GM23248 (cell line): ENCODE results near the gene INCENP. TPM values are rescaled to one million over a fixed set of nuclear protein-coding genes. Genes with fewer than 3 reads are reported as not detected.

Experiments
- DNase-seq: peaks from one replicate; pipeline ENCODE4 v3.0.0-alpha.2; 2015
- H2AFZ ChIP-seq: fragments of 200-600 bp; sonication (generic); 2 replicates; pipeline ENCODE4 v1.6.1; 2016; ENCODE audit warnings: antibody characterized with exemption
- H3F3A ChIP-seq: fragments of 200-600 bp; sonication (generic); 2 replicates; pipeline ENCODE4 v1.6.1; 2016; ENCODE audit warnings: mild to moderate bottlenecking, antibody characterized with exemption, mixed run types; ENCODE audit not compliant: insufficient read depth
- H3K27ac ChIP-seq: fragments of 200-600 bp; sonication (generic); 2 replicates; pipeline ENCODE4 v1.5.1; 2016; ENCODE audit warnings: mild to moderate bottlenecking
- H3K27me3 ChIP-seq: fragments of 200-600 bp; sonication (generic); replicated peaks from 2 replicates; pipeline ENCODE4 v1.6.1; 2016; ENCODE audit warnings: mild to moderate bottlenecking; ENCODE audit not compliant: insufficient read depth
- H3K36me3 ChIP-seq: fragments of 200-600 bp; sonication (generic); 2 replicates; pipeline ENCODE4 v1.6.1; 2016; ENCODE audit warnings: low read depth, mild to moderate bottlenecking
- H3K4me1 ChIP-seq: fragments of 200-600 bp; sonication (generic); 2 replicates; pipeline ENCODE4 v1.6.1; 2016; ENCODE audit warnings: mild to moderate bottlenecking; ENCODE audit not compliant: insufficient read depth
- H3K4me2 ChIP-seq: fragments of 200-600 bp; sonication (generic); one replicate; pipeline ENCODE4 v1.6.1; 2016; ENCODE audit warnings: mild to moderate bottlenecking; ENCODE audit not compliant: unreplicated experiment
- H3K4me3 ChIP-seq: fragments of 200-600 bp; sonication (generic); 2 replicates; pipeline ENCODE4 v1.5.1; 2016; ENCODE audit warnings: mild to moderate bottlenecking
- H3K79me2 ChIP-seq: fragments of 200-600 bp; sonication (generic); 2 replicates; pipeline ENCODE4 v1.6.1; 2016; ENCODE audit warnings: mild to moderate bottlenecking; ENCODE audit not compliant: insufficient read depth
- H3K9ac ChIP-seq: fragments of 200-600 bp; sonication (generic); 2 replicates; pipeline ENCODE4 v1.6.1; 2016; ENCODE audit warnings: mild to moderate bottlenecking
- H3K9me2 ChIP-seq: fragments of 200-600 bp; sonication (generic); 2 replicates; pipeline ENCODE4 v1.6.1; 2016; ENCODE audit warnings: mixed run types, mild to moderate bottlenecking, moderate library complexity; ENCODE audit not compliant: insufficient read depth
- H3K9me3 ChIP-seq: fragments of 200-600 bp; sonication (generic); one replicate; pipeline ENCODE4 v1.6.1; 2017; ENCODE audit warnings: low read depth
- H4K20me1 ChIP-seq: fragments of 200-600 bp; sonication (generic); 2 replicates; pipeline ENCODE4 v1.6.0; 2016; ENCODE audit not compliant: insufficient read depth
- EZH2 ChIP-seq: fragments of 200-600 bp; sonication (generic); IDR thresholded peaks from 2 replicates; pipeline ENCODE4 v1.6.1; 2018; ENCODE audit warnings: antibody characterized with exemption, mild to moderate bottlenecking; ENCODE audit not compliant: insufficient read depth, poor library complexity, severe bottlenecking
- EZH2phosphoT487 ChIP-seq: fragments of 200-600 bp; sonication (generic); IDR thresholded peaks from 2 replicates; pipeline ENCODE4 v1.6.1; 2018; ENCODE audit warnings: antibody characterized with exemption, moderate library complexity, mild to moderate bottlenecking, low read depth; ENCODE audit not compliant: insufficient read depth
- WGBS, 2 experiments: methylation state at CpG; one replicate each; pipeline ENCODE4 v1.1.6; 2015 to 2017; ENCODE audit warnings: low lambda C conversion rate in 2 of 2, low coverage in 1 of 2; ENCODE audit errors: missing lambda C conversion rate in 2 of 2; 5-methylcytosine and 5-hydroxymethylcytosine counted together
- in situ Hi-C: fragments of 300-500 bp; cut with MboI; formaldehyde crosslinking; loops from 2 replicates; pipeline ENCODE4 v1.15.0; 2020
- polyA plus RNA-seq: library from polyadenylated mRNA; unstranded; fragments of >200 nt; fragmentation: Nextera tagmentation; extraction: Ambion mirVana; gene quantifications from 2 replicates; pipeline ENCODE4 v1.2.1, GENCODE V29; 2016
- total RNA-seq: library from RNA; depleted of rRNA; stranded (reverse); fragments of >200 nt; shearing (Covaris generic); gene quantifications from 2 replicates; pipeline ENCODE4 v1.2.3, GENCODE V29; 2014

INCENP gene
- total and polyA plus RNA-seq, 2 experiments from 2014 or later, result 5.1 to 16.0 TPM

DNA sequence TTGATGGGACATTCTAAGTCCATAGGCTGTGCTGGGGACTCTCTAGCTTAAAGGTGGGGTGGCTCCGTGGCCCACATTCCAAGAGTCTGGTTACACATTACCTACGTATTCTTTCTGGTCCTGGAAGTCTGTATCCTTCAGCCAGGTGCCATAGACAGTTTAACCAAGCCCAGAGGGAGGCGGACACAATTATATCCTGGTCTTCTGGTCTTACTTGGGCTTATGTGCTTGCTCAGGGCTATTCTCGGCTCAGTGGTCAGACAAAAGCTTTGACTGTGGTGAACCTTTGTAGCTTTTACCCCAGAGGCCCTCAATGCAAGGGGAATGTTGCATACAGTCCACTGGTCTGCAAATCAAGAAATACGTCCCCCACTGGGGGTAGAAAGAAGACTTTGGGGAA is 3.4 kb upstream of the INCENP start:
- H3K4me1 ChIP-seq, result peaks cover 10% of the 10 kb centered on the region
- DNase-seq, result no peak
- peaks cover 16% of the 10 kb centered on the region for H3K79me2 ChIP-seq
- no peak overlapping the region for H3K27ac ChIP-seq
- no peak overlapping the region for H3K4me3 ChIP-seq
- no peaks in the 10 kb centered on the region for H3K27me3 ChIP-seq
- no peak overlapping the region for H2AFZ ChIP-seq
- no peaks in the 10 kb centered on the region for H4K20me1 ChIP-seq
- in situ Hi-C loops, result no loop called here
- no peak overlapping the region for H3K4me2 ChIP-seq
- no peak for TF ChIP-seq EZH2phosphoT487
- no peak for TF ChIP-seq EZH2
- no peaks in the 10 kb centered on the region for H3K9me2 ChIP-seq
- H3K36me3 ChIP-seq, result no peaks in the 10 kb centered on the region
- H3F3A ChIP-seq, result peaks cover 4% of the 10 kb centered on the region; the same call in 1 of the 2 replicates
- H3K9ac ChIP-seq, result no peak overlapping the region
- WGBS, 2 experiments, result 71 to 78% methylated on average over 5 of the region's 5 CpGs
- H3K9me3 ChIP-seq, result no peaks in the 10 kb centered on the region

DNA sequence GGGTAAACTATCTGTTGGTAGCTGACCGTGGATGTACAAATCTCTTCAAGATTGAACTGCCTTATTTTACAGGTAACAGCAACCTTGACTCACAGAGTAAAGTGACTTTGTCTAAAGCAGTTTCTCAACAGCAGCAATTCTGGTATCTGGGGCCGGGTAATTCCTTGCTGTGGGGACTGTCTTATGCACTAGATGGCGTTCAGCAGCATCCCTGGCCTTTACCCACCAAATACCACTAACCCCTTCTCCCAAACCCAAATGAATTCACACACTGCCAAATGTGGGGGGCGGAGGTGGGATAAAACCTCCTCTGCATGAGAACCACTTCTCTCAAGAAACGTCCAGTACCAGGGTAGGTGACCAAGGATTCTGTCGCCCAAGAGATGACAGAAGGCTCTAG is 1.7 kb upstream of the INCENP start:
- Histone ChIP-seq H2AFZ (peak overlapping the region; percentile 37), H3K9me2 (no peaks in the 10 kb centered on the region)

DNA sequence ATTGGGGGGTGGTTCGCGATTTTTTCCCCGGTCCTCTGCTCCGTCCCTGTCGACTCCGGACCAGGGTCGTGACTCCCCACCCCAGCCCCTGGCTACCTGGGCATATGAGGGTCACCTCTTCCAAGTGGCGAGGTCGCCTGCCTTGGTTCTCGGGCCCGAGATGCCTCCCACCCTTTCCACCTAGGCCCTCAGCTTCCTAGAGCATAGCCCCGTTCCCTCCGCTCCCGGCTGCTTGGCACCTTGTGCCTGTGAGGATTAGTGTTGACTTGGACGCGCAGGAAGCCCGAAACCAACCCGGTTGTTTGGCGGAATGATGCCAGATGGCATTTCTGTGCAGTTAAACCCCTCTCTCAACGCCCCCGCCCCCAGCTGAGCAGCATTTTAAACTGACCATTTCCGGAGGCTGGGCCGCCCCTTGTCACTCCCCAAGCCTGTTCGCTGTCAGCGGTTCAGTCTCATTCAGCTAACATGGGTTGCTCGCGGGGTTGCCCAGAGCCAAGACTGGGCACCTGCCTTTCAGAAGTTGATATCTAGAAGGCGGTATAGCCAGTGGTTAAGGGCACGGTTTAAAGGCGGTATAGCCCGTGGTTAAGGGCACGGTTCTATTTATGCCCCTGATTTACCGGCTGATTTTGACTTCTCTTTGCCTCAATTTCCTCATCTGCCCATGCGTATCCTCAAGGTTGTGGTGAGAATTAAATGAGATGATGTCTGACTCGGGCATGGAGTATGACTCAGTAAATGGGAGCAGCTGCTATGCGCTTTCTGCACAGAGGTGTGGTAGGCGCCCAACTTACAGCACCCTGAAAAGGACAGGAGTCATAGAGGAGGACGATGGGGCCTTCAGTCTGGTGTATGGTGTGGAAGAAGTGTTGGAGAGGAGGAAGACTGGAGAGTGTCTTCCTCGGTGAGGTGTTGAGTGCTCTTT is 639 bp downstream of the INCENP start:
- Histone ChIP-seq H4K20me1 (no peaks in the 10 kb centered on the region), H3K9ac (peak overlapping the region; percentile 82), H2AFZ (peak overlapping the region; percentile 83), H3K27me3 (no peaks in the 10 kb centered on the region), H3K27ac (peak overlapping the region; percentile 51), H3F3A (peaks cover 4% of the 10 kb centered on the region; the same call in 1 of the 2 replicates), H3K9me3 (no peaks in the 10 kb centered on the region), H3K4me3 (peak overlapping the region; percentile 85), H3K79me2 (peaks cover 55% of the 10 kb centered on the region), H3K4me1 (peaks cover 13% of the 10 kb centered on the region), H3K9me2 (no peaks in the 10 kb centered on the region), H3K4me2 (peak overlapping the region; percentile 90), H3K36me3 (no peaks in the 10 kb centered on the region)
- WGBS, 2 experiments, result 1 to 2% methylated on average over 38 of the region's 39 CpGs
- DNase-seq, result peak; percentile 77
- TF ChIP-seq EZH2phosphoT487, result no peak
- TF ChIP-seq EZH2, result no peak
- in situ Hi-C loops, result no loop called here

More for the DNA sequence above, 1.7 kb upstream of the INCENP start:
- Histone ChIP-seq H3K27me3 (no peaks in the 10 kb centered on the region), H3K27ac (no peak overlapping the region), H3K4me2 (no peak overlapping the region), H3K9me3 (no peaks in the 10 kb centered on the region), H3K4me3 (no peak overlapping the region), H3K36me3 (no peaks in the 10 kb centered on the region), H3F3A (peaks cover 4% of the 10 kb centered on the region; the same call in 1 of the 2 replicates), H3K4me1 (peaks cover 13% of the 10 kb centered on the region), H3K79me2 (peaks cover 32% of the 10 kb centered on the region), H4K20me1 (no peaks in the 10 kb centered on the region), H3K9ac (no peak overlapping the region)
- DNase-seq, result peak; percentile 12
- TF ChIP-seq EZH2, result no peak
- no peak for TF ChIP-seq EZH2phosphoT487
- in situ Hi-C loops, result no loop called here
- 59 to 60% methylated on average over 6 of the region's 6 CpGs for WGBS, 2 experiments

- no peak for TF ChIP-seq EZH2phosphoT487
- TF ChIP-seq EZH2, result no peak
- Histone ChIP-seq H3K79me2 (peaks cover 64% of the 10 kb centered on the region), H3K36me3 (no peaks in the 10 kb centered on the region), H3K4me3 (peak overlapping the region; percentile 85), H4K20me1 (no peaks in the 10 kb centered on the region), H3K4me1 (peaks cover 13% of the 10 kb centered on the region), H3K27ac (peak overlapping the region; percentile 6; the same call in 1 of the 2 replicates), H3K4me2 (peak overlapping the region; percentile 90), H2AFZ (peak overlapping the region; percentile 83), H3K9ac (peak overlapping the region; percentile 82), H3F3A (peaks cover 4% of the 10 kb centered on the region; the same call in 1 of the 2 replicates), H3K9me2 (no peaks in the 10 kb centered on the region), H3K27me3 (no peaks in the 10 kb centered on the region), H3K9me3 (no peaks in the 10 kb centered on the region)
- DNase-seq, result peak; percentile 11
- in situ Hi-C loops, result no loop called here
- WGBS, 2 experiments, result 21 to 23% methylated on average over 4 of the region's 4 CpGs
These were observed 1.5 kb downstream of the INCENP start for GRCh38 chr11:62125316-62125715.
